ENCODE data around the gene RNF130. TPM values are rescaled to one million over a fixed set of nuclear protein-coding genes. Genes with fewer than 3 reads are reported as not detected.

The RNF130 gene
- total and polyA plus RNA-seq, 2 donors (not counting 1 experiment from before 2014, with no cell fraction given): 14.7 to 32.4 TPM

DNA sequence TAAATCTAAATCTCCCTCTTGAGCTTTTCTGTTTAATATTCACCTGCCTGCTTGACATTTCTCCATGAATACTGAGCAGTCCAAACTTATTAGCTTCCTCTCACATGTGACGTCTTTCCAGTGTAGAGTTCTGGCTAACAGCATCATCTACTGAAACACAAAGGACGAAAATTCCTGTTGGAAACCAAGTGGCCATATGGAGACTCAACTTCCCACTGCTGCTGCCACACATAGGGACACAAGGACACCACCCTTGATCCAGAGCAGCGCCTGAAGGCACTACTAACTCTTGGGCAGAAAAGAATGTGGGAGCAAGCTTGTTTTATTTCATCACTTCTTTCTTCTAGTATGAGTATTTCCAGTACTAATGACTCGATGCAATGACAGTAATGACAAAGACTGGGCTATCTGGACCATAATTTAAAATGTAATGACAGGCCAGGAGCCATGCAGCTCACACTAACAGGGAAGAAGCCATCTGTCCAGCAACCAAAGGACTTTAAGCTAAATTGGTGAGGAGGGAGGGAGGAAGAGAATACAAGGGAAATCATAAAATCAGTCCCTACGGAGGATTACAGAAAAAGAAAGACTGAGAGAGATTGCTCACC is 19.2 kb downstream of the RNF130 start:
- no peaks in the 10 kb centered on the region for H3K4me1 ChIP-seq (ENCODE audit: control insufficient read depth, extremely low read depth, insufficient read depth, low read length)
- no peak overlapping the region for H3K4me3 ChIP-seq (replicated peaks in 1 of 4; ENCODE audit: control extremely low read depth in 1 of 4, insufficient read depth in 1 of 4, low read depth in 3 of 4, low read length in 4 of 4)
- H3K9me3 ChIP-seq (ENCODE audit: control insufficient read depth, insufficient read depth, low read depth, low read length): no peaks in the 10 kb centered on the region
- no peaks in the 10 kb centered on the region for H3K27me3 ChIP-seq (ENCODE audit: control insufficient read depth, insufficient read depth, low read length)
- no peak overlapping the region for H3K4me2 ChIP-seq (ENCODE audit: extremely low read depth, insufficient read depth, low read length)
- no peaks in the 10 kb centered on the region for H3K79me2 ChIP-seq (ENCODE audit: control insufficient read depth, insufficient read depth, low read length)
- H2AFZ ChIP-seq (ENCODE audit: low read length): no peak overlapping the region
- TF ChIP-seq, protein P1, sequence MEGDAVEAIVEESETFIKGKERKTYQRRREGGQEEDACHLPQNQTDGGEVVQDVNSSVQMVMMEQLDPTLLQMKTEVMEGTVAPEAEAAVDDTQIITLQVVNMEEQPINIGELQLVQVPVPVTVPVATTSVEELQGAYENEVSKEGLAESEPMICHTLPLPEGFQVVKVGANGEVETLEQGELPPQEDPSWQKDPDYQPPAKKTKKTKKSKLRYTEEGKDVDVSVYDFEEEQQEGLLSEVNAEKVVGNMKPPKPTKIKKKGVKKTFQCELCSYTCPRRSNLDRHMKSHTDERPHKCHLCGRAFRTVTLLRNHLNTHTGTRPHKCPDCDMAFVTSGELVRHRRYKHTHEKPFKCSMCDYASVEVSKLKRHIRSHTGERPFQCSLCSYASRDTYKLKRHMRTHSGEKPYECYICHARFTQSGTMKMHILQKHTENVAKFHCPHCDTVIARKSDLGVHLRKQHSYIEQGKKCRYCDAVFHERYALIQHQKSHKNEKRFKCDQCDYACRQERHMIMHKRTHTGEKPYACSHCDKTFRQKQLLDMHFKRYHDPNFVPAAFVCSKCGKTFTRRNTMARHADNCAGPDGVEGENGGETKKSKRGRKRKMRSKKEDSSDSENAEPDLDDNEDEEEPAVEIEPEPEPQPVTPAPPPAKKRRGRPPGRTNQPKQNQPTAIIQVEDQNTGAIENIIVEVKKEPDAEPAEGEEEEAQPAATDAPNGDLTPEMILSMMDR (conservative IDR thresholded peaks at IDR 0.05 in 1 of 2, IDR thresholded peaks at IDR 0.05 in 1 of 2; ENCODE audit: low read depth in 1 of 2, low read length in 2 of 2): no peak
- TF ChIP-seq EZH2 (IDR thresholded peaks at IDR 0.05; ENCODE audit: low read length, missing control alignments): no peak
- H3K9ac ChIP-seq (ENCODE audit: insufficient read depth, low read length): no peak overlapping the region
- H3K27ac ChIP-seq (ENCODE audit: insufficient read depth, low read length): no peak overlapping the region
- DNase-seq (ENCODE audit: low read depth in 2 of 2): no peak
- H4K20me1 ChIP-seq (ENCODE audit: control insufficient read depth, extremely low read depth, insufficient read depth, low read length): no peaks in the 10 kb centered on the region
- H3K36me3 ChIP-seq (ENCODE audit: control insufficient read depth, insufficient read depth, low read length): no peaks in the 10 kb centered on the region

DNA sequence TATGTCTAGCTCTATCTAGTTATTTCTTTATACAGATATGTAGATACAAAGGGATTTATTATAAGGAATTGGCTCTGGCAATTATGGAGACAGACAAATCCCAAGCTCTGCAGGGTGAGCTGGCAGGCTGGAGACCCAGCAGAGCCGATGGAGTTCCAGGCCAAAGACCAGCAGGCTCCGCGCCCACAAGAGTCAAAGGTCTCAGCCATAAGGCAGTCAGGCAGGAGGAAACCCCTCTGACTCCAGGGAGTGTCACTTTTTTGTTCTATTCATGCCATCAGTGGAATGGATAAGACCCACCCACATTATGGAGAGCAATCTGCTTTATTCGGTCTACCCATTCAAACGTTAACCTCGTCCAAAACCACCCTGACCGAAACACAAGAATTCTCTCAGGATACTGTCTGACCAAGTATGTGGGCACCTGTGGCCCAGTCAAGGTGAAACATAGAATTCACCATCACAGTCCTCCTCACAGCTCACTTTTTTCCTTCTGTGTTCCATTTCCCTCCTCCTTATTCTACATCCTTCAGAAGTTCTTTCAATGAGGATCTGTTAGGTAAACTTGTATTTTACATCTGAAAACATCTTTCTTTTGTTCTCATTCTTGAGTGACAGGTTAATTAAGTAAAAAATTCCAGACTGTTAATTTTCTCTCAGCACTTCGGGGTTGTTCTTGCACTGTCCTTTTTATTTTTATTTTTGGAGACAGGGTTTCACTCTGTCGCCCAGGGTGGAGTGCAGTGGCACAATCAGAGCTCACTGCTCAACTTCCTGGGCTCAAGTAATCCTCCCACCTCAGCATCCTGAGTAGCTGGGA is 21.2 kb downstream of the RNF130 start:
- no peaks in the 10 kb centered on the region for H4K20me1 ChIP-seq (ENCODE audit: control insufficient read depth, extremely low read depth, insufficient read depth, low read length)
- no peaks in the 10 kb centered on the region for H3K27me3 ChIP-seq (ENCODE audit: control insufficient read depth, insufficient read depth, low read length)
- no peak overlapping the region for H3K27ac ChIP-seq (ENCODE audit: insufficient read depth, low read length)
- H3K4me1 ChIP-seq (ENCODE audit: control insufficient read depth, extremely low read depth, insufficient read depth, low read length): no peaks in the 10 kb centered on the region
- H3K4me3 ChIP-seq (replicated peaks in 1 of 4; ENCODE audit: control extremely low read depth in 1 of 4, insufficient read depth in 1 of 4, low read depth in 3 of 4, low read length in 4 of 4): no peak overlapping the region
- DNase-seq (ENCODE audit: low read depth in 2 of 2): no peak
- no peak overlapping the region for H3K4me2 ChIP-seq (ENCODE audit: extremely low read depth, insufficient read depth, low read length)
- H3K9me3 ChIP-seq (ENCODE audit: control insufficient read depth, insufficient read depth, low read depth, low read length): no peaks in the 10 kb centered on the region
- no peaks in the 10 kb centered on the region for H3K36me3 ChIP-seq (ENCODE audit: control insufficient read depth, insufficient read depth, low read length)
- no peak overlapping the region for H3K9ac ChIP-seq (ENCODE audit: insufficient read depth, low read length)
- no peak for TF ChIP-seq EZH2 (IDR thresholded peaks at IDR 0.05; ENCODE audit: low read length, missing control alignments)
- TF ChIP-seq, protein P1 (conservative IDR thresholded peaks at IDR 0.05 in 1 of 2, IDR thresholded peaks at IDR 0.05 in 1 of 2; ENCODE audit: low read depth in 1 of 2, low read length in 2 of 2): no peak
- no peak overlapping the region for H2AFZ ChIP-seq (ENCODE audit: low read length)
- H3K79me2 ChIP-seq (ENCODE audit: control insufficient read depth, insufficient read depth, low read length): no peaks in the 10 kb centered on the region

DNA sequence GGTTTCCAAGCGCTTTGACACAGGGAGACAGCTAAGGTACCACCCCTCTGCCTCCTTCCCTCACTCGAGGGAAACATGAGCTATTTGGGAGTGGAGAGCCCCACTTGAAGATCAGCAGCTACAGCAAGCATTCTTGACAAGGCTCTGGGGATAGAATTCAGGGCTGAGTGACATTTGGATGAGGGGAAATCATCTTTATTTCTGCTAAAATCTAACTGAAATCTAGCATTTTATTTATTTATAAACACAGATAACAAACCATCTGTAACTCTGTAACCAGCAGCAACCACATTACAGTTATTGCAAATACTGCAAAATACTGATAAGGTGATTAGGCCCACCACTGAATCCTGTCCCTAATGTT is 22.4 kb downstream of the RNF130 start:
- no peaks in the 10 kb centered on the region for H3K36me3 ChIP-seq (ENCODE audit: control insufficient read depth, insufficient read depth, low read length)
- no peaks in the 10 kb centered on the region for H3K27me3 ChIP-seq (ENCODE audit: control insufficient read depth, insufficient read depth, low read length)
- H3K4me2 ChIP-seq (ENCODE audit: extremely low read depth, insufficient read depth, low read length): no peak overlapping the region
- H4K20me1 ChIP-seq (ENCODE audit: control insufficient read depth, extremely low read depth, insufficient read depth, low read length): no peaks in the 10 kb centered on the region
- no peaks in the 10 kb centered on the region for H3K9me3 ChIP-seq (ENCODE audit: control insufficient read depth, insufficient read depth, low read depth, low read length)
- no peaks in the 10 kb centered on the region for H3K4me1 ChIP-seq (ENCODE audit: control insufficient read depth, extremely low read depth, insufficient read depth, low read length)
- no peak overlapping the region for H3K9ac ChIP-seq (ENCODE audit: insufficient read depth, low read length)
- no peak overlapping the region for H2AFZ ChIP-seq (ENCODE audit: low read length)
- DNase-seq (ENCODE audit: low read depth in 2 of 2): no peak
- TF ChIP-seq, protein P1 (conservative IDR thresholded peaks at IDR 0.05 in 1 of 2, IDR thresholded peaks at IDR 0.05 in 1 of 2; ENCODE audit: low read depth in 1 of 2, low read length in 2 of 2): no peak
- no peak for TF ChIP-seq EZH2 (IDR thresholded peaks at IDR 0.05; ENCODE audit: low read length, missing control alignments)
- H3K27ac ChIP-seq (ENCODE audit: insufficient read depth, low read length): no peak overlapping the region
- no peak overlapping the region for H3K4me3 ChIP-seq (replicated peaks in 1 of 4; ENCODE audit: control extremely low read depth in 1 of 4, insufficient read depth in 1 of 4, low read depth in 3 of 4, low read length in 4 of 4)
- H3K79me2 ChIP-seq (ENCODE audit: control insufficient read depth, insufficient read depth, low read length): no peaks in the 10 kb centered on the region

All from fibroblast of lung (primary cell).